Endothelial cell of umbilical vein (primary cell): ENCODE results near the gene SPECC1L.
"Not testable (repeated sequence)": the region's sequence is repeated elsewhere in the genome, so short reads cannot be mapped to it uniquely, and the experiment has no call there.

Source experiments
- EZH2 ChIP-seq: IDR thresholded peaks from 2 replicates; pipeline ENCODE4 v1.6.1; 2012; ENCODE audit warnings: borderline replicate concordance, low read depth, mild to moderate bottlenecking, moderate library complexity, low read length, inconsistent platforms; ENCODE audit not compliant: severe bottlenecking
- POLR2A ChIP-seq: IDR thresholded peaks from 2 replicates; pipeline ENCODE4 v1.6.1; 2012; ENCODE audit warnings: low read depth, mild to moderate bottlenecking, control low read depth, low read length
- POLR2AphosphoS5 ChIP-seq: IDR thresholded peaks from 2 replicates; pipeline ENCODE4 v1.6.1; 2012; ENCODE audit warnings: low read depth, mild to moderate bottlenecking, control low read depth, low read length, moderate library complexity; ENCODE audit not compliant: insufficient read depth
- TF ChIP-seq, protein P1 (sequence below), 2 donors: IDR thresholded peaks; 1 replicate in 1 of 2; 2 replicates in 1 of 2; pipeline ENCODE4 v1.5.1; 2011; ENCODE audit warnings: low read length in 2 of 2, mild to moderate bottlenecking in 2 of 2, moderate library complexity in 2 of 2, control low read depth in 1 of 2, inconsistent platforms in 1 of 2, low read depth in 1 of 2; ENCODE audit not compliant: insufficient read depth in 1 of 2; ENCODE audit errors: extremely low read depth in 1 of 2

DNA sequence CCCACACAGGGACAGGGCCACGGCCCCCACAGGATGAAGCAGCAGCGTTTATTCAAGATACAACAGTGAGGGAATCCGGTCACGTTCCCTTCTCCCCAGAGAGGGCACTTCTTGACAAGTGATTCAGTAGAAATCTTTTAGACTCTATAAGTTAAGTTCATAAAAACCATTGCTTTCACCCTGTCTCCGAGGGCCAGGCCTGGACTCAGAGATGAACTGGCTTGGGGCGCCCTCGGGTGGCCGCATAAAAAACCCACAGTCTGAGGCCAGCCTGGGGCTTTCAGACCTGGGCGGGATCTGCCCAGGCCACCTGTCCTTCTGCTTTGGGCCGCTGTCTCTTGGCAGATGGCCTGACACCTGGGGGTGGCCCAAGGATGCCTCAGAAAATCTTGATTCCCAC is 11.2 kb upstream of the SPECC1L start:
- TF ChIP-seq, protein P1, sequence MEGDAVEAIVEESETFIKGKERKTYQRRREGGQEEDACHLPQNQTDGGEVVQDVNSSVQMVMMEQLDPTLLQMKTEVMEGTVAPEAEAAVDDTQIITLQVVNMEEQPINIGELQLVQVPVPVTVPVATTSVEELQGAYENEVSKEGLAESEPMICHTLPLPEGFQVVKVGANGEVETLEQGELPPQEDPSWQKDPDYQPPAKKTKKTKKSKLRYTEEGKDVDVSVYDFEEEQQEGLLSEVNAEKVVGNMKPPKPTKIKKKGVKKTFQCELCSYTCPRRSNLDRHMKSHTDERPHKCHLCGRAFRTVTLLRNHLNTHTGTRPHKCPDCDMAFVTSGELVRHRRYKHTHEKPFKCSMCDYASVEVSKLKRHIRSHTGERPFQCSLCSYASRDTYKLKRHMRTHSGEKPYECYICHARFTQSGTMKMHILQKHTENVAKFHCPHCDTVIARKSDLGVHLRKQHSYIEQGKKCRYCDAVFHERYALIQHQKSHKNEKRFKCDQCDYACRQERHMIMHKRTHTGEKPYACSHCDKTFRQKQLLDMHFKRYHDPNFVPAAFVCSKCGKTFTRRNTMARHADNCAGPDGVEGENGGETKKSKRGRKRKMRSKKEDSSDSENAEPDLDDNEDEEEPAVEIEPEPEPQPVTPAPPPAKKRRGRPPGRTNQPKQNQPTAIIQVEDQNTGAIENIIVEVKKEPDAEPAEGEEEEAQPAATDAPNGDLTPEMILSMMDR (IDR thresholded peaks at IDR 0.05; ENCODE audit: extremely low read depth in 1 of 2, insufficient read depth in 1 of 2, low read depth in 1 of 2, low read length in 2 of 2): peak; percentile 19 to 48
- not testable (repeated sequence) for TF ChIP-seq EZH2, POLR2AphosphoS5, POLR2A
